Ishikawa (cell line): Measurements from ENCODE around the gene KRT80.

Experiments
- EGR1 ChIP-seq: IDR thresholded peaks from 2 replicates; pipeline ENCODE4 v1.6.1; 2012
- RAD21 ChIP-seq: IDR thresholded peaks from 2 replicates; pipeline ENCODE4 v1.6.1; 2012; ENCODE audit warnings: low read depth
- TAF1 ChIP-seq: IDR thresholded peaks from 2 replicates; pipeline ENCODE4 v1.6.1; 2012; ENCODE audit warnings: low read depth, mild to moderate bottlenecking
- TCF12 ChIP-seq: IDR thresholded peaks from 2 replicates; pipeline ENCODE4 v1.6.1; 2012; ENCODE audit warnings: low read depth
- TF ChIP-seq, protein P1 (sequence below): IDR thresholded peaks from 2 replicates; pipeline ENCODE4 v1.6.1; 2012

DNA sequence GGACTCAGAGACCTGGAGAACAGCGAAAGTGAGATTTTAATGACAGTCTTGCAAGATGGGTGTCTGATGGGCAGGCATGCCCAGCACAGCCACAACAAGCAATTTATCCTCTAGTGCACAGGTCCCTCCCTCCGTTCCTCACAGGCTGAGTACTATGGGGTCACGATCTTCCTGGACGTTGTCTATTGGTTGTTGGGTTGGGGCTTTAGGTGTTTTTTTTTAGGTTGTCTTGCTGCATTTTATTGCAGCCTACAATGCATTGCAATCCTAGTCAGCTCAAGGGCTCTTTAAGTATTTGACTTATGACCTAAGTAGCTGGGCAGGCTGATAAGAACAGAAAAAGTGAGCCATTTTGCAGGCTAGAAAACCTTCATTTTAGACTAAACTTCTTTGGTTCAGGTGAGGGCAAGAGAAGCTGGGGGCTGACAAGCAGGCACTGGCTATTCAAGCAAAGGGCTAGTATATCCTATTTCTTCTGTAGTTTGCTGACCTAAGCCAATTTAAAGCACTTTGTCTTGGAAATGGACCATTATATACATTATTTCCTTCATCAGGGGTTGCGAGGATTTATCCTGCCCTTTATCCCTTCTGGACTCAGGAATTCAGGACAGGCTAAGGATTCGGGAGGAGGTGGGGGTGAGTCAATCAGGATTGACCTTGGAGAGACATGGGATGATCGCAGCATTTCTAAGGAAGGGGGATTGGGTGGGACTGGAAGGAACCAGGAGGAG is 47.3 kb upstream of the KRT80 start:
- no peak for TF ChIP-seq TCF12
- TF ChIP-seq RAD21: no peak
- TF ChIP-seq EGR1: no peak
- TF ChIP-seq TAF1: no peak
- TF ChIP-seq, protein P1, sequence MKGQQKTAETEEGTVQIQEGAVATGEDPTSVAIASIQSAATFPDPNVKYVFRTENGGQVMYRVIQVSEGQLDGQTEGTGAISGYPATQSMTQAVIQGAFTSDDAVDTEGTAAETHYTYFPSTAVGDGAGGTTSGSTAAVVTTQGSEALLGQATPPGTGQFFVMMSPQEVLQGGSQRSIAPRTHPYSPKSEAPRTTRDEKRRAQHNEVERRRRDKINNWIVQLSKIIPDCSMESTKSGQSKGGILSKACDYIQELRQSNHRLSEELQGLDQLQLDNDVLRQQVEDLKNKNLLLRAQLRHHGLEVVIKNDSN: no peak
